Stimulated activated CD4-positive, alpha-beta T cell treated with anti-CD3 and anti-CD28 coated beads, TNF-alpha, amount 100 ng/mL, for 48 hours (primary cell): ENCODE data around the gene PEX14.

ENCODE experiments used
- DNase-seq, 3 donors: peaks; one replicate each; pipeline ENCODE4 v3.0.0-alpha.2; 2020; ENCODE audit warnings: low read depth in 3 of 3

The PEX14 gene

DNA sequence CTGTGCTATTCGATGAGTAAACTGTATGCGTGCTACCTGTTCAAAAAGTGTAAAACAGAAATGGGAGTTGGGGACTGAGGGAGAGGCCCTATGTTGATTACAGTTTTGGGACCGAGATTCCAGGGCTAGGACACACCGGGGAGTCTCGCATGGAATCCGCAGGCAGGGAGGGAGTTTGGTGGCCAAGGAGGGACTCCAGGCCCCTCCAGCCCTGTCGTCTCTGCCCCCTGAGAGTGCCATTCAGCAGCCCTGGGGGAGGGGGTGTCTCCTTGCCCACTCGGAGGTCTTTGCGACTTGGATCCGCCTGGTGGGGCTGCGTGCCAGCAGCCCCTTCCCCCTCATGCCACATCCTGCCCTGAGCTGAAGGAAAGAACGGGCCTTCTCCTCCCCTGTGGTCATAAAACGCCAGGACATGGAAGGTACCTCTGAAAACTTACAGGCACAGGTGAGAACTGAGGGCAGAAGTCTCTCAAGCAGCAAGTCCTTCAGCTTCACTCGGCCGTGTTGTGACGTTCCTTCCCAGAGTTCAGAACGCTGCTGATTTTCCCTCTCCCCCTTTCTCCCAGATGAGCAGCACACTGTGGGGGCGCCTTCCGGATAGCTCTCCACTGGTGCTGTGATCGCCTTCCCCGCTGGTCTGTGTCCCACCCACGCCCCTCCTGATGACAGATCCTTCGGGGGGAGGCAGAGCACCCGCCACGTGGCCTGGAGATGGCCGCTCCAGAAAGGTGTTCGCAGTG, 141.4 kb downstream of the PEX14 start:
- no peak for DNase-seq

DNA sequence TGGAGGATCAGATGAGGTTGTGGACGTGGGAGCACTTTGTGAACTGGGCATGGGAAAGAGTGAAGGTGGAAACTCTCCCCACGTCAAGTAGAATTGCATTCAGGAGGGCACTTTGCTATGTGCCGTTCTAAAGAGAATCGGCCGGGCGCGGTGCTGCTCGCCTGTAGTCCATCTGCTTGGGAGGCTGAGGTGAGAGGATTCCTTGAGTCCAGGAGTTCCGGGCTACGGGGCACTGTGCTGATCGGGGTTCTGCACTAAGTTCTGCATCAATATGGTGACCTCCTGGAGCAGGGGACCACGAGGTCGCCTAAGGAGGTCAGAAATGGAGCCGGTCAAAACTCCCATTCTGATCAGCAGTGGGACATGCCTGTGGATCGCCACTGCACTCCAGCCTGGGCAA, 141.9 kb downstream of the PEX14 start:
- DNase-seq, result no peak

DNA sequence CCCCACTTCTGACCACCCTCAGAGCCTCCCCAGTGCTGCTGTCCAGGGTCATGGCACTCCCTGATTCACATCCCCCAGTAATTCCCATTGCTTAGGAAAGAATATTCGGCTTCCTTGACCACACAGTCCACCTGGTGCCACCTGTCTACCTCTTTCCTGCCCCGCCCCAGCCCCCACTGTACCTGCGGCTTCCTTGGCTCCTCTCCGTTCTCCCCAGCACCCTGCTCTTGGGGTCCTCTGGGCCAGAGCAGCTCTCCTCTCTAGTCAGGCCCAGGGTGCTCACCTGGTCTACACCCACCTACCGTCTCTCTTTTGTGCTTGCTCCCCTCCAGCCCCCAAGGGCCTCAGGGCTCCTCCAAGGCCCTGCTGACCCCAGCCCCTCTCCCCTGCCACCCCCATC, 142.6 kb downstream of the PEX14 start:
- no peak for DNase-seq

DNA sequence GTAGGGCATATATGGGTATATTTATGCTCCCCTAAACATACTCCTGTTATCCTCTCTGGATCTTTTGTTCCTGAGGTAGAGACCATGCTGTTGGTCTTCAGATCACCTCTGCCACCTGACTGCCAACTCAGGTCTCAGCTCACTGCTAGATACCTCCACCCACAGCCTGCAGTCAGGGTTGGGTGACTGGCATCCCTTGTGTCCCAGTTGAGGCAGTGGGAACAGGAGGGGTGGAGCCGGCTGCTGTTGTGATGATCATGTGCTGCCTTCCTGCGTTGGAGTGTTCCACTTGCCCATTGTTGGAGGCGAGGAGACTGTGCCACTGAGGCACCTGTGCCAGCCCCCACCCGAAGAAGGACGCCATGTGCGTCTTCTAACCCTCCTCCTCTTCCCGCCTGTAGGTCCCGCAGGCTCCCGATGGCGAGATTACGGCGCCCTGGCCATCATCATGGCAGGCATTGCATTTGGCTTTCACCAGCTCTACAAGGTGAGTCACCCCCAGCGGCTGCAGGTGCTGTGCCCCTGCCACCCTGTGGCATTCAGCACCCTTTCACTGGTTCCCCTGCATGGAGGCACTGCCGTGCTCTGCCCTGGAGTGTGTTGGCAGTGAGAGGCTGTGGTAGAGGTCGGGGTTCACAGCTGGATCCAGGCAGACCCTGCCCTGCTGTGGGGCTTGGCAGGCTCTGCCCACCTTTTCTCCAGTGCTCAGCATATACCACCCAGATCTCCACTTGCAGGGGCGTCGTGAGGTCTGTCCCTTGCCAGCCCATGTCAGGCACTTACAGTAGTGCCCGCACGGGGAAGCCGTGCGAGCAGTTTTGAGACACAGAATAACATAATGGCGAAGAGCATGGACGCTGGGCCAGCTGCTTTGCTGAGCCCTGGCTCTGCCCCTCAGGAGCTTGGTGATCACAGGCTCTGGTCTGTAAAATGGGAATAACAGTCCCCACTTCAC, 143.5 kb downstream of the PEX14 start:
- no peak for DNase-seq

DNA sequence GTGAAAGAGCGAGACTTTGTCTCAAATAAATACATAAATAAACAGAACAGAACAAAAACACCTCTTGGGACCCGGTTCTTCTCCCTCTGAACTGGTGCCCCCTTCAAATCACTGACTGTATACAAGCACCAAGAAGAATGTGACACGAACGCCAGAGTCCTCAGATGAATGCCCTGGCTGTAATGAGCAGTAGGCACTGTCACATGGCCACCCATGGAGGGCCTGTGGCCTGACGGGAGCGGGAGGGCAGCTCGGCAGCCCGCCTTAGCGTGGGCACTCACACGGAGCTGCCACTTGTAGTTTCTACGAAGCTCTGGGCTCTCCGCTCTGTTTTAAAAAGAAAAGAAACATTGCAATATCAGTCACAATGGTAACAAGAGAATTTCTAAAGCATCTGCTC, 146.0 kb downstream of the PEX14 start:
- no peak for DNase-seq

DNA sequence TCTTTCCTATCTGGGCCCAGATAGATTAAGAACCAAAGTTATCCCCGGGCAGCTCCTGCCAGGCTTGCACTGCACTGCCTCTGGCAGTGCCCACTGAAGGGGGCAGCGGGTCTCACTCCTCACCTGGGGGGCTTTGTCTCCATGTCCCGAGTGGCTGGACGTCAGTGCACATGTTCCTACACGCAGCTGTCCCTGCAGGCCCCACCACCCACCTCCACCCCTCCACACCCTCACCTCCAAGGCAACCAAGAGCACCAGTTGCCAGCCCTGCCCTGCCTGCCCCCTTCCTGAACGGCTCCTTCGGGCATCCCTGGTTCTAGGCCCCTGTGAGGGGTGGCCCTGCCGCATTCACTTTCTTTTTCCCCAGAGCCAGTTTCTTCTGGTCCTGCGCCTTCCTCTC, 147.2 kb downstream of the PEX14 start:
- no peak for DNase-seq

DNA sequence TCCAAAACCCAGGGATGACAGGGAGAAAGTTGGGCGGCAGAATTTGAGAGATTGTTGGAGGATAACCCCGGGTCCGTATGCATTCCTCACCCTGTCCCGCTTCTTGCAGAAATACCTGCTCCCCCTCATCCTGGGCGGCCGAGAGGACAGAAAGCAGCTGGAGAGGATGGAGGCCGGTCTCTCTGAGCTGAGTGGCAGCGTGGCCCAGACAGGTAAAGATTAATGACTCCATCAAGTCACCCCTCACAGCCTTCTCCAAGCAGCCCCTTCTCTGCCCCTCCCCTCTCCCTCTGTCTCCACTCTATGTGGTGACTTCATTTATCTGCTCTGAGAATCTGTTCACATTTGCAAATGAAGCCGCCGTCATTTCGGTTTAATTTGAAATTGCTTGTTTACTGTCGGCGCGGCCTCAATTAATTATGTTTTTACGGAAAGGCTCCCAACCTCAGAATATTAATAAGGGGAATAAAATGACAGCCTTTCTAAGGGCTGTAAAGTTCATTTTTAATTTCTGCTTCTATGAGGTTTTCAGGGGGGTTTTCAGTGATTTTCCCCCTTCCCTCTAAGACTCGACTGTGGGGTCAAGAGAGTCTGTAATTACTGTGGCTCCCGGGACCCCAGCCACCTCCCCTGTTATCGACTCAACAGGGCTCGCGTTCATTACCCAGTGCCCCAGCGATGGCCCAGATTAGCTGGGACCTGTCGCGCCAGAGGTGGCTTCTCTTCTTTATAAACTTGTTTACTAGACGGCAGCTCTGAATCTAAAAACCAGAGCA, 148.3 kb downstream of the PEX14 start:
- no peak for DNase-seq

DNA sequence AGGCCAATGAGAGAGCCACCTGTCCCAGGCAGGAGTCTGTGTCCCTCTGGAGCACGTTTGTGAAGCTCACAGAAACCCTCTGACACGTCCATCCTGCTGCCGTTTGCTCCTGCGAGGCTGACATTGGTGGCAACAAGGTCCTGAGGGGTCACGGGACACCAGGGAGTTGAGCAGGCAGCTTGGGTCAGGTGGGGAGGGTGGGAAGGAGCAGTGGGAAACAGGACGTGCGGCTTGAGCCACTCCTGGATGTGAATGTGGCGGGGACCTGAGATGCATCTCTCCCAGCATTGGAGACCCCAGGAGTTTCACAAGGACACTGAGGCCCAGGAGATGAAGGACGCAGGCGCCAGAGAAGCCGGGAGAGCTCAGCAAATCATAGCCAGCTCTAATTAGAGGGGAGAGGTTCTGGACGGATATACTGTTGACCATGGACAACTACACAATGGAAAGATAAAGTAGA, 149.0 kb downstream of the PEX14 start:
- DNase-seq, result no peak

DNA sequence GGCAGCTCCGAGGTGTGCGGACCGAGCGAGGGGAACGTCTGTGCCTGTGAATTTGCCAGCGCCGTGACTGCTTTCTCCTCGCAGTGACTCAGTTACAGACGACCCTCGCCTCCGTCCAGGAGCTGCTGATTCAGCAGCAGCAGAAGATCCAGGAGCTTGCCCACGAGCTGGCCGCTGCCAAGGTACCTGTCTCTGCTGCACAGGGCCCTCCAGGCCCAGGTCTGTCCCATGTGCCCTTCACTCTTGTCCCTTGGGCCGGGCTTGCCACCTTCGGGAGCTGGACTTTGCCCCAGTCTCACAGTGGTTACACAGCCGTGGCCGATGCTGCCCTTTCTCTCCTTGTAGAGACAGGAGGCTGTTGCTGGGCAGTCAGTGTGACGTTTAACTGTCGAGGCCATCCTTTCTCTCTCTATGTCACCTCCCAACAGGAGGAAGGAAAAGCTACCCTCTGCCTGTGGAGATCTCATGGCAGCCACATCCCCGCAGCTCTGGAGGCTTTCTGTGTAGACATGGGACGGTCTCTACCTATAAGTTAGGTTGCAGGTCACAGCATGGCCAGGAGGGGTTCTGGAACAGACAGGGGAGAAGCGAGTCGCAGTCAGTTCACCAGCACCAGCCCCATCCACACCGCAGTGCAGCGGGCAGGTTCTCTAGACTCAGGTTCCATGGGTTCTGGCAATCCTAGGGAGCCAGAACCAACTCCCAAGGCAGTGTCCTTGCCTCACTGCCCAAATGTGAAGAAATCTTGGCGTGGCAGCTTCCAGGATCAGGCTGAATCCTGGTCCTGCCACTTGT, 149.7 kb downstream of the PEX14 start:
- no peak for DNase-seq

DNA sequence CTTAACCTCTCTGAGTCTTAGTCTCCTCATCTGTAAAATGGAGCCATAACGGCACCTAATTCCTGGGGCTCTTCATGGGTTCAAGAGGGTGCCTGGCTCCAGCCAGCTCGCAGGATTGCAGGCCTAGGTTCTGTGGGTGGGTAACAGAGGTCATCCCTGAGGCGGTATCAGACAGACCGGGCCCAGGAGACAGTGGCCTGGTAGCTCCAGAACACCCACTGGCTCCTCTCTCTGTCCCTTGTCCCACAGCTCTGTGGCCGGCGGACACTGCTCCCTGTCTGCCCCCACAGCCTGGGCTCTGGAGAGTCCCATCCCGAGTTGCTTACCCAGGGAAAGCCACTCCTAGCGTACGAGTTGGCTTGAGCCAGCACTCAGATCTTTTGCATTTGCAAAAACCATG, 150.3 kb downstream of the PEX14 start:
- DNase-seq, result no peak

DNA sequence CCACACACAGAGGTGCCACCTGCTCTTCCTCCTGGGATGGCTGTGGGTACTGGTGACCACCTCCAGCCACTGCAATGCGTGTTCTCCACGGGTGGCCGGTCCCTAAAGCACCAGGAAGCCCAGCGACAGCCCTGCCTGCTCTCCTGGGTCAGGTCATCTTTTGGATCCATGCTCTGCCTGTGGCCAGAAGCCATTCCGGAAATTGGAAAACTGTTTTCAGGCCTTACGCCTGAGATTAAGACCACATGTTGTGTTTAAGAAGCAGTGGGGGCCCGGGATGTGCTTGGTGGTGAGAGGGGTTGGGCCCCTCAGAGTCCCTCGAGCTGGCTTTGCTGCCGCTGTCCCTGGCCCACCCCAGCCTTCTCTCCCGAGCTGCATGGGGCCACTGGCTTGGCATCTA, 150.8 kb downstream of the PEX14 start:
- no peak for DNase-seq

DNA sequence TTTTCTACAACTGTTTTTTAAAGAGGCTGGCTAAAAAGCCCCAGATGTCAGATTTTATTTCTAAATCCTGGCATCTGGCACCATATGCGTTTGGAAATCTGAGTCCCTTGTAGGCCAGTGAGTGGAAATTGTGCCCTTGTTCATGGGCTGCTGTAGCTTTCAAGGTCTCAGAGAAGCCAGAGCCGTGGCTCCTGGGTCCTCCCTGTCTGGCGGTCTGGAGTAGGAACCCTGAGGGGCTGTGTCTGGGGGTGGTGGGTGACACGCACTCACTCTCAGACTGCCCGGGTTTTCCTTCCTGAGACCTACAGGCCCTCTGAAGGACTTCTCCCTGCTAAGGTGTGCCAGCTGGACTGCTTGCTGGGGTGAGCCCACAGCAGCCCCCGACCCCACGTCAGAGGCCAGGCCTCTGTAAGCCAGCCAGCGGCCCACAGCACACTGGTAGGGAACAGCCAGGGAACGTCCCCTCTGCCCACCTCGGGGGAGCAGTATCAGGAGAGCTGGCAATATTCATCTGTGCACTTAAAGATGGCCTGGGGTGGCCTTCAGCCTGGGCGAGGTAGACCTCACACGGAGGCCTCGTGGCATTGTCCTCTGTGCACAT, 151.5 kb downstream of the PEX14 start:
- DNase-seq, result no peak

DNA sequence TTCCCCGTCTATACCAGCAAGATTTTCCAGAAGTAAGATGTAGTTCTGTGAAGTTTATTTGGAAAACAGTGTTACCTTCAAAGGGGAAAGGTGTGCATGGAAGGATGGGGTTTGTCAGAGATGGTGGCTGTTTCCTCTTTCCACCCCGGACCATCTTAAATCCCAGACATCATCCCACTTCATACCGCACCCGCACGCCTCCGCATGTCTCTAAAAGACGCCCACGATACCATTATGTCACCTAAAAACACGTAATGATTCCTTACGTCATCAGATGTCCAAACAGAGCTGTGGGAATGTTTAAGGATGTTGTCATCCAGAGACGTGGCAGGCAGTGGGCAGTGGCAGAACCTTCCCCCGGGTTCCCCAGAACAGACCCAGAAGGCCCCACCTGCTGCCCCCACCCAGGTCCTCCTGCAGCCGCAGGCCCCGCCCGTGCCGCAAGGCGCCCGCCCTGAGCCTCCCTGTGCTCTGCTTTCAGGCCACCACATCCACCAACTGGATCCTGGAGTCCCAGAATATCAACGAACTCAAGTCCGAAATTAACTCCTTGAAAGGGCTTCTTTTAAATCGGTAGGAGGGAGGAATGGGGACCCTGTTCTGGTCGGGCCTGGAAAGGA, 152.2 kb downstream of the PEX14 start:
- DNase-seq, result no peak

DNA sequence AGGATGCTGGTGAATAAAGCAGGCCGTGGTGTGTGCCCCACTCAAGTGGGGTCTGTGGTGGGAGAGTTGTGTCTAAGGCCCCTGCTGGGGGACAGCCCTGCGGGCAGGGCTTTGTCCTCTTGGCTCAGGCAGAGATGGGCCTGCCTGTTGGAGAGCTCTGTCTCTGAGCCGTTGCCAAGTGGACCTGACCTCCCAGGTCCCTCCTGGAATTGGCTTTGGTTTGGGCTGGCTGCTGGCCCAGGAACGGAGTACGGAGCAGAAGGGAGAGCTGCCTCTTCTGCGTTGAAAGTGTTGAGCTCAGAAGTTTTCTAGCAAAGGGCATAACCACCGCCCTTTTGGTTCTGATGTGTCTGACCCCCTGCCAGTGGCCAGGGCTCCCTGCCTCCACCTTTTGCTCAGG, 153.9 kb downstream of the PEX14 start:
- no peak for DNase-seq

DNA sequence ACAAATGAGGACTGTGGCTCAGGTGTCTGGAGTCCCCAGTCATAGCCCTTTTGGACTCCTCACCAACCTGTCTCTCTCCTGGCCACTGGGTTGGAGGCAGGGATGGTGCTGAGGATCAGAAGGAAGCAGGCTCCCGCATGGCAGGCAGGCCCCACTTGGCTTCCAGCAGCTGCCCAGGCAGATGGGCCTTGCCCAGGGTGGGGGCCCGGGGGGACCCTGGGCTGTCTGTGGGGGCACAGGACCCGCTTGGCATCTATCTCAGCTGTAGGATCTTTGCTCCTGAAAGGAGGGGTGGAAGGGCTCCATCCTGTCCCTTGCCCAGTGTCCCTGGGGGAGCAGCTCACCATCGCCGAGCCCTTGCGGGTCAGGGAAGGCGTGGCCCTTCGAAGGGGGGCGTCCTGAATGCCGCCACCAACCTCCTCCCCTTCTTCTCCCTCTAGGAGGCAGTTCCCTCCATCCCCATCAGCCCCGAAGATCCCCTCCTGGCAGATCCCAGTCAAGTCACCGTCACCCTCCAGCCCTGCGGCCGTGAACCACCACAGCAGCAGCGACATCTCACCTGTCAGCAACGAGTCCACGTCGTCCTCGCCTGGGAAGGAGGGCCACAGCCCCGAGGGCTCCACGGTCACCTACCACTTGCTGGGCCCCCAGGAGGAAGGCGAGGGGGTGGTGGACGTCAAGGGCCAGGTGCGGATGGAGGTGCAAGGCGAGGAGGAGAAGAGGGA, 154.5 kb downstream of the PEX14 start:
- DNase-seq, result no peak

DNA sequence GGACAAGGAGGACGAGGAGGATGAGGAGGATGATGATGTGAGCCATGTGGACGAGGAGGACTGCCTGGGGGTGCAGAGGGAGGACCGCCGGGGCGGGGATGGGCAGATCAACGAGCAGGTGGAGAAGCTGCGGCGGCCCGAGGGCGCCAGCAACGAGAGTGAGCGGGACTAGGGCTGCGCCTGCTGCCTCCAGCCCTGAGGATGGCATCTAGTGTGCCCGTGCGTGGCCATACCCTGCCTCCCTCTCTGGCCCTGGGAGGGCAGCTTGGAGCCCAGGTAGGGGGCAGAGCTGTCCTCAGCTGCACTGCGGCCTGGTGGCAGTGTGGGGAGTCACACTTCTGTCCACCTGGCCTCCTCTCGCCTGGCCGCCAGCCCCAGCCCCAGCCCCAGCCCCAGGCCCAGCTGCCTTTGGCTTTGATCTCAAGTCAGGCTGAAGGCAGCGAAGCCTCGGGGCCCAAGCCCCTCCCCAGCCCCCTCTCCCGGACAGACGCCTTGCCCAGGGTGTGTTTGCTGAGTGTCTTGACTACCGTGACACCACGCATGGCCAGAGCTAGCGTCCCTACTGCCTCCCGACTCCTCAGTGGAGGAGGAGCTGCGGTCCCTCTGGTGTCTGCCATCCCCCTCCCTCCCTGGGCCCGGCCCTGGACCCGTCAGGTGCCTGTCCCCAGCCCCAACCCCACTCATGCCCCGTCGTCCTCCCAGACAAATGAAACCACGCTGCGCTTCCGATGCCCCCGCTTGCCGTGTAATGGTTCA, 155.2 kb downstream of the PEX14 start:
- DNase-seq, result no peak

DNA sequence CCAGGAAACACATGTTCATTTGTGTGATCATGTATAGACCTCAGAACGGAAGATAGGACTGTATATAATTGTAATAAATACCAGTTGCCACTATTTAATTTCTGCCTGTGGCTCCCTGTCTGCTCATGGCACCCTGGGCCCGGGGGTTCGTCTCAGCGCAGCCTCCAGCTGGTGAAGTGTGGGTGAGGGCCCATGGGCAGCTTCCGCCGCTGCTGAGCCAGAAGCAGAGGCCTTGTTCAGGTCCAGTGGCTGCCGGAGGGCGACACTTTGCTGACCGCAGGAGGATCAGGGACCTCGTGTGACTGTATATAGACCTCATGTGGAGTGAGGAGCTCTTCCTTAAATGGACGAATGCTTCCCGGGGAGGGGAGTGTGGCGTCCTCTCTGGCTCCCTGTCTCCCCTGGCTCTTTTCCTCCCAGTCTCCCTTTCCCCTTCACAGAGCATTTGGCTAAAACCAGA, 155.9 kb downstream of the PEX14 start:
- DNase-seq, result no peak

DNA sequence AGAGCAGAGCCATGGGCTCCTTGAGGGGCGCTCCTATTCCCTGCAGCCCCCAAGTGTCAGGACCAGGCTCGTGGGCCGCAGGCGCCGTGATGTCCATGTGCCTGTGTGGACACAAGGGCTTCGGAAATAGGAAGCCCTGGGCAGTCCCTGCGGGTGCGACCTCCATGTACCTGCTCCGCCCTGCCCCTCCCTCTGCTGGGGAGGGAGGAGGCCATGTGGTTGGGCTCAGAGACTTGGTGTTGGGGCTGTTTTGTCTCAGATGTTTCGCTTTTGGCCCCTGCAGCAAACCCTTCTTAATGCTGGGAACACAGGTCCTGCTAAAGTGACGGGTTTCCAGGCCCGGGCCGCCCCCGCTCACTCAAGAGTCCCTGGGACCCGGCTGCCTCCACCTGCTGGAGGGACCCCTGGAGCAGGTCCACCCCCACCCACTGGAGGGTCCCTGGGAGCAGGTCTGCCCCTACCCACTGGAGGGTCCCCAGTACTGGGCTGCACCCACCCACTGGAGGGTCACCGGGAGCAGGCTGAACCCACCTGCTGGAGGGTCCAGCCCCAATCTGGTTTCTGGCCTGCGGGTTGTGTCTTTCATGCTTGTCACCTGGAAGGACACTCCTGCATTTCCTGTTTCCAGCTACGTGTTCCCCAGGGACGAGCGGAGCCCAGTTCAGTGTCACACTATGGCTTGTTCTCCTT, 156.5 kb downstream of the PEX14 start:
- no peak for DNase-seq
